Neuronal stem cell (in vitro differentiated cells): Measurements from ENCODE around the gene LAMA5.

Experiments
- DNase-seq: peaks from one replicate; pipeline ENCODE4 v3.0.0-alpha.2; 2013; ENCODE audit warnings: low spot score
- H2AFZ ChIP-seq: one replicate; pipeline ENCODE4 v1.6.1; 2013; ENCODE audit warnings: mild to moderate bottlenecking, low read length, inconsistent platforms
- H2AK5ac ChIP-seq: 2 replicates; pipeline ENCODE4 v1.6.1; 2013; ENCODE audit warnings: low read depth, mild to moderate bottlenecking, inconsistent platforms, low read length, moderate library complexity, mixed read lengths
- H2BK120ac ChIP-seq: 2 replicates; pipeline ENCODE4 v1.6.1; 2013; ENCODE audit warnings: low read depth, mild to moderate bottlenecking, inconsistent platforms, low read length, moderate library complexity, mixed read lengths
- H2BK12ac ChIP-seq: one replicate; pipeline ENCODE4 v1.6.1; 2013; ENCODE audit warnings: low read length, inconsistent platforms
- H2BK15ac ChIP-seq: 2 replicates; pipeline ENCODE4 v1.6.1; 2013; ENCODE audit warnings: mild to moderate bottlenecking, low read length, inconsistent platforms, mixed read lengths
- H2BK5ac ChIP-seq: one replicate; pipeline ENCODE4 v1.6.1; 2013; ENCODE audit warnings: inconsistent platforms, mild to moderate bottlenecking, low read length, moderate library complexity
- H3K14ac ChIP-seq: one replicate; pipeline ENCODE4 v1.6.1; 2013; ENCODE audit warnings: low read length, inconsistent platforms
- H3K18ac ChIP-seq: 2 replicates; pipeline ENCODE4 v1.6.1; 2013; ENCODE audit warnings: low read length, inconsistent platforms
- H3K23ac ChIP-seq: 2 replicates; pipeline ENCODE4 v1.6.1; 2013; ENCODE audit warnings: low read depth, mild to moderate bottlenecking, mixed read lengths, low read length, inconsistent platforms; ENCODE audit not compliant: poor library complexity
- H3K27ac ChIP-seq: replicated peaks from 3 replicates; pipeline ENCODE4 v1.5.1; 2013; ENCODE audit warnings: low read length, inconsistent platforms
- H3K27me3 ChIP-seq, 3 experiments: 2 replicates each; pipeline ENCODE4 v1.6.1; 2013; ENCODE audit warnings: low read length in 3 of 3, mild to moderate bottlenecking in 2 of 3, inconsistent platforms in 1 of 3, low read depth in 1 of 3, mixed read lengths in 1 of 3, moderate library complexity in 1 of 3; ENCODE audit not compliant: control insufficient read depth in 3 of 3, insufficient read depth in 3 of 3
- H3K36me3 ChIP-seq, 2 donors: replicated peaks in 1 of 2; 2 replicates each; pipeline ENCODE4 v1.6.1; 2013; ENCODE audit warnings: low read length in 2 of 2; ENCODE audit not compliant: control insufficient read depth in 2 of 2, insufficient read depth in 2 of 2
- H3K4ac ChIP-seq: 2 replicates; pipeline ENCODE4 v1.6.1; 2013; ENCODE audit warnings: inconsistent platforms, mild to moderate bottlenecking, low read length, moderate library complexity
- H3K4me1 ChIP-seq, 2 donors: 1 replicate in 1 of 2; 2 replicates in 1 of 2; pipeline ENCODE4 v1.6.1; 2013; ENCODE audit warnings: low read length in 2 of 2, low read depth in 1 of 2; ENCODE audit not compliant: control insufficient read depth in 2 of 2, insufficient read depth in 1 of 2
- H3K4me2 ChIP-seq: one replicate; pipeline ENCODE4 v1.6.1; 2013; ENCODE audit warnings: mild to moderate bottlenecking, low read length, inconsistent platforms; ENCODE audit not compliant: insufficient read depth, poor library complexity, severe bottlenecking
- H3K4me3 ChIP-seq, 2 donors: 2 replicates each; pipeline ENCODE4 v1.5.1; 2013; ENCODE audit warnings: low read length in 2 of 2, mild to moderate bottlenecking in 2 of 2, inconsistent platforms in 1 of 2, moderate library complexity in 1 of 2
- H3K79me1 ChIP-seq: one replicate; pipeline ENCODE4 v1.6.1; 2013; ENCODE audit warnings: low read depth, mild to moderate bottlenecking, inconsistent platforms, low read length, moderate library complexity
- H3K9ac ChIP-seq: one replicate; pipeline ENCODE4 v1.6.1; 2013; ENCODE audit warnings: mild to moderate bottlenecking, low read depth, low read length, inconsistent platforms; ENCODE audit not compliant: poor library complexity
- H3K9me3 ChIP-seq, 2 donors: replicated peaks in 1 of 2; 2 replicates each; pipeline versions ENCODE3 to v1.6.1; 2013; ENCODE audit warnings: low read length in 2 of 2, mild to moderate bottlenecking in 2 of 2, inconsistent platforms in 1 of 2, low read depth in 1 of 2, mixed read lengths in 1 of 2, moderate library complexity in 1 of 2; ENCODE audit not compliant: control insufficient read depth in 2 of 2, insufficient read depth in 1 of 2
- H4K8ac ChIP-seq: one replicate; pipeline ENCODE4 v1.6.1; 2013; ENCODE audit warnings: low read depth, mild to moderate bottlenecking, inconsistent platforms, low read length, moderate library complexity
- H4K91ac ChIP-seq: one replicate; pipeline ENCODE4 v1.6.1; 2013; ENCODE audit warnings: low read length, low read depth, mild to moderate bottlenecking, inconsistent platforms; ENCODE audit not compliant: poor library complexity
- whole genome bisulfite sequencing, 2 donors: extraction: QIAGEN DNeasy Blood & Tissue Kit; methylation state at CpG; one replicate each; pipeline ENCODE4 v1.1.7; 2013; ENCODE audit warnings: missing lambda C conversion rate in 2 of 2, mixed read lengths in 1 of 2; ENCODE audit not compliant: insufficient read length in 2 of 2, insufficient replicate concordance in 1 of 2; ENCODE audit errors: extremely low coverage in 2 of 2; 5-methylcytosine and 5-hydroxymethylcytosine counted together

Gene LAMA5

DNA sequence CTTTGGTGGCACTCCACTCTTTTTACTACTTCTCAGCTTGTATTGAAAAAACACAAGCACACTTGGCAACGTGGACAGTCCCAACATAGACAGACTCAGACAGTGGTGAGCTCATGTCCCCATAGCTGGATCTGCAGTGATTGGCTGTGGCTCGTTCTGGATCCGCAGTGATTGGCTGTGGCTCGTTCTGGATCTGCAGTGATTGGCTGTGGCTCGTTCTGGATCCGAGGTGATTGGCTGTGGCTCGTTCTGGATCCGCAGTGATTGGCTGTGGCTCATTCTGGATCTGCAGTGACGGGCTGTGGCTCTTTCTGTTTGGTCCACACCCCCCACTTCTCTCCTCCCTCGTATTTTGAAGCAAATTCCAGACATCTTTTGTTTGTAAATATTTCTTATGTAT, 100.8 kb downstream of the LAMA5 start:
- Histone ChIP-seq H3K18ac (no peak overlapping the region), H3K23ac (no peak overlapping the region), H3K27ac (no peak overlapping the region), H2AFZ (no peak overlapping the region), H3K4ac (no peak overlapping the region), H4K8ac (no peak overlapping the region), H3K36me3 (peaks cover 27 to 57% of the 10 kb centered on the region in 2 donors), H4K91ac (no peak overlapping the region), H3K27me3 (no peaks in the 10 kb centered on the region), H2BK120ac (no peak overlapping the region), H3K9me3 (peaks cover 11 to 24% of the 10 kb centered on the region in 2 donors), H2BK5ac (no peak overlapping the region), H3K79me1 (peaks cover 1% of the 10 kb centered on the region), H3K4me2 (no peak overlapping the region), H3K9ac (no peak overlapping the region), H2AK5ac (no peak overlapping the region), H2BK12ac (no peak overlapping the region), H3K4me1 (no peaks in the 10 kb centered on the region), H2BK15ac (no peak overlapping the region), H3K4me3 (no peak overlapping the region), H3K14ac (no peak overlapping the region)
- no CpG with 5 or more reads among the region's 10 CpGs for WGBS, 2 donors
- DNase-seq = no peak

DNA sequence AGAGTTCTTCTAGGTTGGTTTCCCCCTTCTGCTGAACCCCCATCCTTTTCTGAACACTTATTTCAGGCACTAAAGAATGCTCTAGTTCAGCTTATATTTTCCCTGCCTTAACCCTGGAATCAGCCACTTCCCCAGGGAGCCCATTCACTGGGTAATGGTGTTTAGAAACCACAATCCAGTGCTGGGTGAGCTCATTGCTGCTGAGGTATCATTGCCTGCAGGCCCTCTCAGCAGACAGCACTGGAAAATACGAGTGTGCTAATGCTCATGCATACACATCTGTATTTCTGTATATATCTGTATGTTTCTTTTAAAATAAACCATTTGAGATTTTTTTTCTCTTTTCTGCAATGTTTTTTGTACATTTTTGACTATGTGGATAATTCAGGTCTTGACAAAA, 101.7 kb downstream of the LAMA5 start:
- no peak overlapping the region for H4K8ac ChIP-seq
- H3K4ac ChIP-seq = no peak overlapping the region
- peaks cover 11 to 24% of the 10 kb centered on the region in 2 donors for H3K9me3 ChIP-seq
- H3K4me3 ChIP-seq = no peak overlapping the region
- H2AFZ ChIP-seq = no peak overlapping the region
- H2BK5ac ChIP-seq = no peak overlapping the region
- no peak overlapping the region for H2BK15ac ChIP-seq
- no peak overlapping the region for H2AK5ac ChIP-seq
- no peak overlapping the region for H3K27ac ChIP-seq
- no peak overlapping the region for H3K9ac ChIP-seq
- H4K91ac ChIP-seq = no peak overlapping the region
- H3K23ac ChIP-seq = no peak overlapping the region
- no peak overlapping the region for H3K18ac ChIP-seq
- H3K79me1 ChIP-seq = peaks cover 1% of the 10 kb centered on the region
- no peak overlapping the region for H2BK120ac ChIP-seq
- no peak overlapping the region for H3K4me2 ChIP-seq
- H2BK12ac ChIP-seq = no peak overlapping the region
- no CpG with 5 or more reads among the region's 1 CpG for WGBS, 2 donors
- no peaks in the 10 kb centered on the region for H3K27me3 ChIP-seq
- no peak overlapping the region for H3K14ac ChIP-seq
- H3K4me1 ChIP-seq = no peaks in the 10 kb centered on the region
- peaks cover 28 to 65% of the 10 kb centered on the region in 2 donors for H3K36me3 ChIP-seq
- DNase-seq = no peak

DNA sequence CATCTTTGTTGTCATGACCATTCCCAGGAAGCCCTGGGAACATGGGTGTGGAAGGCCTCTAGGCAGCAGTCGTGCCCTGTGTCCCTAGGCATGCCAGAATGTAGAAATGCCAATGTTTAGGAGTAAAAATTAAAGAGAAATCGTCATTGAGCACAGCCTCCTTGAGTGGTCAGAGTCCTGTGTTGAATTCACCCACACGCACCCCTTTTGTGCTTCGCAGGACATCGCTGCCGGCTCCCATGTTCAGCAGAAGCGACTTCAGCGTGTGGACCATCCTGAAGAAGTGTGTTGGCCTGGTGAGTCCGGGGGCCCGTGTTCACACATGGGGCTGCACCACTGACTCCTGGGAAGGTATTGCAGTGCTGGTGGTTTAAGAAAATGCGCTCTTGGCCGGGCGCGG, 103.7 kb downstream of the LAMA5 start:
- Histone ChIP-seq H3K27ac (no peak overlapping the region), H3K4me2 (no peak overlapping the region), H3K9ac (no peak overlapping the region), H3K27me3 (no peaks in the 10 kb centered on the region), H4K8ac (no peak overlapping the region), H3K79me1 (peaks cover 1% of the 10 kb centered on the region), H3K18ac (no peak overlapping the region), H3K4me1 (no peaks in the 10 kb centered on the region), H3K23ac (no peak overlapping the region), H3K4ac (no peak overlapping the region), H2BK120ac (no peak overlapping the region), H2BK5ac (no peak overlapping the region), H2AK5ac (no peak overlapping the region), H2AFZ (no peak overlapping the region), H3K4me3 (no peak overlapping the region), H3K14ac (no peak overlapping the region), H4K91ac (no peak overlapping the region), H2BK15ac (no peak overlapping the region), H3K36me3 (peaks cover 35 to 85% of the 10 kb centered on the region in 2 donors), H3K9me3 (peaks cover 11 to 24% of the 10 kb centered on the region in 2 donors), H2BK12ac (no peak overlapping the region)
- WGBS, 2 donors = no CpG with 5 or more reads among the region's 14 CpGs
- DNase-seq = no peak

DNA sequence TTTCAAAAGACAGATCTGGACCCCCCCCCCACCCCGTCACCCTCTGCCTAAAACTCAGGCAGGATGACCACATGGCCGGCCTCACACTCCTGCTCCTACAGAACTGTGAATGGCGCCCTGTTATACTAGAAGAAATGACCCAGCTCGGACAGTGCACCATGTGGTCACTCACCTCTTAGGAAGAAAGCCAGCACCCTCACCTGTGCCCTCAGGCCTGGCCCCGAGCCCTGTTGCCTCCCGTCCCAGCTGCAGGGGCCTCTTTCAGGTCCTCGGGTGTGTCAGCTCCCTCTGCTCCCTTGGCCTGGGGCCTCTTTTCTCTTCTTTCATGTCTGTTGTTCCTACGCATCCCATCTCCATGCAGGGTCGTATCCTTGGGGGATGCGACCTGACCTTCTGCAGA, 105.0 kb downstream of the LAMA5 start:
- no peak overlapping the region for H3K23ac ChIP-seq
- no peak for DNase-seq
- no CpG with 5 or more reads among the region's 10 CpGs for WGBS, 2 donors

More for the DNA sequence above, 105.0 kb downstream of the LAMA5 start:
- no peak overlapping the region for H3K4me3 ChIP-seq
- no peak overlapping the region for H4K91ac ChIP-seq
- peaks cover 37 to 91% of the 10 kb centered on the region in 2 donors for H3K36me3 ChIP-seq
- H4K8ac ChIP-seq = no peak overlapping the region
- H3K9me3 ChIP-seq = peaks cover 11 to 24% of the 10 kb centered on the region in 2 donors
- H3K4me2 ChIP-seq = no peak overlapping the region
- H3K27ac ChIP-seq = no peak overlapping the region
- peaks cover 1% of the 10 kb centered on the region for H3K79me1 ChIP-seq
- no peak overlapping the region for H2AFZ ChIP-seq
- H3K4ac ChIP-seq = no peak overlapping the region
- H2BK120ac ChIP-seq = no peak overlapping the region
- no peak overlapping the region for H2BK12ac ChIP-seq
- no peak overlapping the region for H2BK5ac ChIP-seq
- no peak overlapping the region for H2AK5ac ChIP-seq
- H3K14ac ChIP-seq = no peak overlapping the region
- no peaks in the 10 kb centered on the region for H3K4me1 ChIP-seq
- H3K18ac ChIP-seq = no peak overlapping the region
- H3K9ac ChIP-seq = no peak overlapping the region
- no peaks in the 10 kb centered on the region for H3K27me3 ChIP-seq
- H2BK15ac ChIP-seq = no peak overlapping the region
